NCI-H1436 (cell line): ENCODE results near the gene ONECUT3.
A peak's percentile ranks its signal among the peaks of the same experiment; 100 is the strongest.

Experiments used
- DNase-seq: peaks from one replicate; lab custom pipeline; 2025; lab: John Stamatoyannopoulos, UW

Gene ONECUT3

DNA sequence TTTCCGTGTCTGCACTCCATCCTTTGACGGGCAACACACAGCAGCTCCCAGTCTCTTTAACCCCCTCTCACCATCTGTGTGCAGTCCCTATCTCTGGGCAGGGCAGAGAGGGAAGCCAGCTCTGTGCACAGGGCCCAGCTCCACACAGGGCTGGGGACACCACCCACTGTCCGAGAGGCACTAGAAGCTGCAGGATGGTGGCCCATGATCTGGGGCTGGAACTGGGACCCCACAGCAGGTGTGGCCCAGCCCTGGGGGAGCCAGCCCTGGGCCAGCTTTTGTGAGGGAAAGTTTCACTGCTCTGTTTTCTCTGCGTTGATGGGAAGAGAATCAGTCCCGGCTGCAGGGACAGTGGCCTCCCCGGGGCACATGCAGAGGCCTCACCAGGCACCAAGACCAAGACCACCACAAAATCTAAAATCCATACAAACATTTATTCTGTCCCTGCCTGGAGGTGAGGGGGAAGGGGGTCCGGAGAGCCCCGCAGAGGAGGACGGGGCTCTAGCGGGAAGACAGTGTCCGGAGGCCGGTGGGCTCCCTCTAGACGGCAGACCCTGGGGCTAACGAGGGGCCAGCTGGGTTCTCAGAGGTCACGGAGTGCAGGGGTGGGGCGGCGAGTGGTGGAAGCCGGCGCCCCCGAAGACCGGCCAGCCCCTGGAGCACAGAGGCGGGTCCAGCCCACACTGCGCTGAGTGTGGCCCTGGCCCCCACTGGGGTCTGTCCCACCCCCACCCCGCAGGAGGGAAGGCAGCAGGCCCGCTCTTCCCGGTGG is 61.7 kb downstream of the ONECUT3 start:
- no peak for DNase-seq

DNA sequence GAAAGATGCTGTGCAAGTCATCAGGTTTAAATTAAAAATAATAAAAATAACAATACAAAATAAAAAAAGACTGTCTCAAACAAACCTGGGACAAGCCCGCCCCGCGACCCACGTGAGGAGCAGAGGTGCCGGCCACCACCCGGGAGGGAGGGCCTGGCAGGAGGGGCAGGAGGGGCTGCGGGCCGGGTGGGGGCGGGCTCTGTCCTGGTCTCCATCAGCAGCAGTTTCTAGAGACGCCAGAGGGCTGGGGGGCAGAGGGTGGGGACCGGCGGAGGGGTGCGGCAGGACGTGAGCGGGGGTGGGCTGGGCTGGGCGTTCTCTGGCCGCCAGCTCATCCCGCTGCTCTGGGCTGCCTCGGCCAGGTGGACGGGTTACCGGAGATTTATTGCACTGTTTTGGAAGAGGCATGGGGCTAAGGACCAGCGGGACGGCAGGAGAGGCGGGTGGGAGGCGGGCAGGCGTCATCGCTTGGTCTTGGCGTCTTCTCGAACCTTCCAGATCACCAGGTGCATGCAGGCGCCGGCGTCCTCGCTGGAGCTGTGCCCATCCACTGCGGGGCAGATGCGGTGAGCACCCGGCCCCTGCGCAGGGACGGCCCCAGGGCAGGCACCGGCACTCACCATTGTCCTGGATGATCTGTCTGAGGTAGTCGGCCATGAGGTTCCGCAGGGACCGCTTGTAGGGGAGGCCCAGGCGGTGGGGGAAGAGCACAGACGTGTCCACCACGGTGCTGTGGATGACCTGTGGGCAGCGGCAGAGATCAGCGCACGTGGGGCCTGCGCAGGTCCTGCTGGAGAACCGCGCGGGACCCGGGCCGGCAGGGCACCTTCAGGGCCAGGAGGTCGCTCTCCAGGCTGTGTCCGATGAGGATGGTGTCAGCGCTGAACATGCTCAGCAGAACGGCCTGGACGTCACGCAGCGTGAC is 62.6 kb downstream of the ONECUT3 start:
- DNase-seq, result no peak

DNA sequence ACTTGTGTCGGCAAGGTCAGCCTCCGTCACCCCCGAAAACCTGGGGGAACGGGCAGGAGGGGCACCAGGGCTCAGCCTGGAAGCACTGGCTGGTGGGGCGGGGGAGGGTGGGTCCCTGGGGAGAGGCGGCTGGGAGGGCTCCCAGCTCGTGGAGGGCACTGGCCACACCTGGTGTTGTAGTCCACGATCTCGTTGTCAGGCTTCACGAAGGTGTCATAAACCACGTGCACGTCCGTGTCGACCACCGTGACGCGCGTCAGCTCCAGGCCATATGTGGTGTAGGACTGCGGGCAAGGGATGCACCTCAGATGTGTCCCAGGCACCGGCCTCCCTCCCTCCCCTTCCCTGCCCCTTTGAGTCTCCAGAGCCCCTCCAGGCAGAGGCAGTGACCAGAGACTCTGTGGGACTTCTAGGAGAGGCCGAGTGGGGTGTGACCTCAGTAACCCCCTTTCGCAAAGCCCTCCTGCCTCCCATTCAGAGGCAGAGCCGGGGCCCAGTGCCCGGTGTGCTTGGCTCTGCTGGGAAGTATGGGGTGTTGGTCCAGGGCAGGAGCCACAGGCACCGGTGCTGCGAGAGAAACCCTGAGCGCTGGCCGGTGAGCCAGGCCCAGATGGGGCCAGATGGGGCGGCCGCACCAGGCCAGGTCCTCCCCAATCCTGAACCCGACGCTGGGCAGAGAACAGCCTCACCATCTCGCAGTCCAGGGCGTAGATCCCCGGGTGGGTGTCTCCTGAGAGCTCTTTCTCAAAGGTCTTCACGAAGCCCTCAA is 63.4 kb downstream of the ONECUT3 start:
- no peak for DNase-seq

DNA sequence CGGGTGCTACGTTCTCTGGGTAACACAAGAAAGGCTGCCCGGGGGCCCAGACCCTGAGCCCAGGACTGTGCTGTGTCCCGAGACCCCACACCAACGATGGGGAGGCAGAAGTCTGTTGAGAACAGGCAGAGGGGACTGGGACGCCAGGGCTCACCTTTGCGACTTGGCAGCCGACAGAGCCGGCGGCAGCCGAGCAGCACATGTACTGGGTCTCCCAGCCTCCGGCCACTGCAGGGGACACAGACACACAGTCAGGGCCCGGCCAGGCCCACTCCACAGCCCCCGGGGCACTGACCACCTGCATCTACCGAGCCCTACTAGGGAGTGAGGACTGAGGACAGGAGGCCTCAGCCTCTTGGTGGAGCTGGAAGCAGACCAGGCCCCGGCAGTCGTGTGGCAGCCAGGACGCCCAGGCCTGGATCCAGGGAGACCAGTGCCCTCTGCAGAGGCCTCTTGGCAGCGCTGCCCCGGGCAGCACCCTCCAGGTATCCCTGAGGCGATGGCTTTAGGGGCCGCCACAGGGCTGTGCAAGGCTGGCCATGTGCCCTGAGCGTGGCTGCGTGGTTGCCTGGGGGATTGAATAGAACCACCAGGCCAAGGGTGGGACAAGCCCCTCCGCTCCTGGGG is 64.4 kb downstream of the ONECUT3 start:
- DNase-seq, result no peak

DNA sequence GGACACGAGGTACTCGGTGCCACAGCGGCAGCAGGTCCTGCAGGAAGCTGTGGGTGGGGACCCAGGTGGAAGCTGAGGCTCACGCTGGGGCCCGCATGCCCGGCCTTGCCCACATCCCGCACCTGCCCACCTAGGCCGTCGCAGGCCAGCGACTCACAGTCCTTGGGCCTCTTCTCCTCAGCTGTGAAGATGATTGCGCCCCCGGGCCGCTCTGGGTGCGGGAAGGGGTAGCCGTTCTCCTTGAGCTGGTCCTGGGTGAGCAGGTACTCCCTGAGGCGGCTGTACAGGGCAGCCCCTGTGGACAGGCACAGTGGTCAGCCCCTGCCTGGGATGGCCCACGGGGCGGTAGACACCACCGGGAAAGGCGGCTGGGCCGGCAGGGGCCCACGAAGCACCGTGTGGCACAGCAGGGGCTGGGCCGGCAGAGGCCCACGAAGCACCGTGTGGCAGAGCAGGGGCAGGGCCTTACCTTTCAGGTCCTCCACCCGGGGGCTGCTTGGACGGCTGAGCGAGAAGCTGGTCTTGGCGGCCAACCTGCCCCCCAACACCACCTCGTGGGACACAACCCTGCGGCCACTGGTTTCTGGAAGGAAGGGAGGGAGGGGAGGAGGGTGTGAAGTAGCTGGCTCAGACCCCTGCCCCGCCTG is 65.4 kb downstream of the ONECUT3 start:
- no peak for DNase-seq

DNA sequence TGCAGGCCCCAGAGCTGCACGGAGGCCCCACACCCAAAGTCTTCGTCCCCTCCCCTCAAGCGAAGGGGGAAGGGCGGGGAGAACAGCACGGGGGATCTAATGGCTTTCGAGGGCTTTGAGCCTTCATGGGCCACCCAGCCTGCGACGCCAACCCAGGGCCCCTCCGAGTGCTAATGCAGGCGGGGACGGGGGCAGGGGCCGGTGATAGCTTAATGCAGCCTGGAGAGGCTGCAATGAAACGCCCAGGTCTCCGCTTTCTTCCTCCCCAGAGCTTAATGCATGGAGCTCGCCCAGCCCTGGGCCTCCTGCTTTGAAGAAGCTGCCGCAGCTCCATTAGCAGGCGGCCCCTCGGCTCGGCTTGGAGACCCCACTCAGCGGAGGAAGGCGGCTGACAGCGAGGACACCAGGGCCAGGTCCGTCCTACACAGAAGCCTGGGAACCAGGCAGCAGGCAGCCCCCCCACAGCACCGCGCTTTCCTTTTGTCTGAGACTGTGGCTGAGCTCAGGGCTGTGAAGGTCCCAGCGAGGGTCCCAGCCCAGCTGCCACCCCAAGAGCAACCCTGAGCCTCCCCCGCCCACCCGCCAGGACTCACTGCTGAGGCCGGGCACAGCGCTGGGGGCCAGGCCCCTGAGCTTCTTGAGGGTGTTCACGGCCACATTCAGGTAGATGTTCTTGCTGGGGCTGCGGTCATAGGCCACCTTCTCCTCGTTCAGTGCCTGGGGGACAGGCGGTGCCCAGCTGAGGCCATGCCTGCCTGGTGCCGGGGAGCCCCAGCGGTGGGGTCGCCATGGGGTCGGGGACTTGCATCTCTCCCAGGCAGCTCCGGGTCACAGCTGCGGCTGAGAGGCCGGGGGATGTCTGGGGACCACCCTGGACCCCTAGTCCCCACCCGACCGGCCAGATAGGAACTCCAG is 66.3 kb downstream of the ONECUT3 start:
- no peak for DNase-seq

DNA sequence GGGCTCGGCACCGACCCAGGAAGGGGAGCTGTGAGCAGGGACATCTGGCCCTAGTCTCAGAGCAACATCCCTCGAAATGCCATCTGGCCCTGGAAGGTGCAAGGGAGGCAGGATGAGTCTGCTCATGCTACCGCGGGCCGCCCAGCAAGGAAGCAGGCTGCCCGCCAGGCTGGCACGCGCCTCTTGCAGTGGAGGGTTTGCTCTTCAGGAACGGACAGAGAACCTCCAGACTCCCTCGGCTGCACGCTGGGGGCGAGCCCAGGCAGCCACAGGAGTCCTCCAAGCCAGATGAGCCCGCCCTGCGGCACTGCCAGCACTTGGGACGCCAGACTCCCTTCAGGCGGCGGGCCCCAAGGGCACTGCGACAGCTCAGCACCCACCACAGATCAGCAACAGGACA is 68.9 kb downstream of the ONECUT3 start:
- no peak for DNase-seq

DNA sequence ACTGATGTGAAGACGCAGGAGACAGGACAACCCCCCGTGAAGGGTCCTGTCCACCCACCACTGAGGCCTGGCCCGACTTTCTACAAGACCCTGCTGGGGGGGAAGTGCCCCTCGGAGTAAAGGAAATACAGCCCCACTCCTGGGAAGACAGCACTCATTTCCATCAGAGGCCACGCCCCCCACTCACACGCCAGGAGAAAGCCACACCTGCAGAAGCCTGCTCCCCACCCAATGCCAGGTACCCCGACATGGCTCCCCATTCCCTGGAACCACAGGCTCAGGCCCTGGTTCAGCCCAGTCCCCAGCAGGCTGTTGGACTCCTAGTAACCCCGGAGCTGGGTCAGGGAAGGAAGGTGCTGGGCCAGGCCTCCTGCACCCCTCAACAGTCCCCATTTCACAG is 69.7 kb downstream of the ONECUT3 start:
- DNase-seq, result no peak

DNA sequence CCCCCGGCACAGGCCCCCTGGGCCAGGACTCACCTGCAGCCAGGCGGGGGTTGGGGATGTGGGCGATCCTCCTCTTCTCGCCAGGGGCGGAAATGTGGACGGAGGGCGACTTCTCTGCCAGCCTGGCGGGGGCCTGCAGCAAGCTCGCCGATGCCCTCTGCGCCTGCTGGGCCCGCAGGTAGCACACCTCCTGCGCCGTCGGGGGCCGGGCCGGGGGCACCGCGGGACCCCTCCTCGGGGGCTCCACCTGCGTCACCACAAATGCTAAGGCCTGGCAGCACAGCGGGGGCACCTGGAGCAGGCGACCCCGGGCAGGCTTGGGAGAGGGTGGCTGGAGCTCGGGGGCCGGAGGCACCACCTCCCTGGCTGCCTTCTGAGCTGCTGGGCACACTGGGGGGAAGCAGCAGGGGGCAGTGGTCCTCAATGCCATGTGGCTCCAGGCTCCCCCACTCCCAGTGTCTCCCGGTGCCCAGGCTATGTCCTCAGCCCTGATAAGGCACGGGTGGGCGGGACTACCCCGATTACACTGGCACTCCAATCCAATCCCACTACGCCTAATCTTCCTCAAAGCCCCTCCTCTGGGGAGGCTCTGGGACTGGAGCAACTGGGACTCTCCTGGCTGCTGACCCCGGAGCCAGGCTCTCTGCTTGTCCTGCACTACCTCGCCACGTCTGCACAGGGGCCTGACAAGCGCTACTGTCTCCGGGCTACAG is 70.4 kb downstream of the ONECUT3 start:
- no peak for DNase-seq

DNA sequence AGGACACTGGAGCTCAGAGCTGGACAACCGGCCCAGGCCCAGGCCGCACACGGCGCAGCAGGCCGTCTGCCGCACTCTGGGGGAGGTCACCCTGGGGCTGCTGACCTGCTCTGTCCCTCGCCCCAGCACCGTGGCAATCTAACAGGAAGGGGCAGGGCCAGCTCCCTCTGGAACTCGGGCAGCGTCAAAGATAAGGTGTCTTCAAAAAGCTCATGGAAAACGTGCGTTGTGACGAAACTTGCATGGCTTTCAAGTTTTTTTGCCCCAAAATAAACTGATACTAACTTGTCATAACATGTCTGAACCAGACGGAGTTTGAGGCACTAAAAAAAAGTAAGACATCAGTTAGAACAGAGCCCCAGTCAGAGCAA is 70.9 kb downstream of the ONECUT3 start:
- no peak for DNase-seq

DNA sequence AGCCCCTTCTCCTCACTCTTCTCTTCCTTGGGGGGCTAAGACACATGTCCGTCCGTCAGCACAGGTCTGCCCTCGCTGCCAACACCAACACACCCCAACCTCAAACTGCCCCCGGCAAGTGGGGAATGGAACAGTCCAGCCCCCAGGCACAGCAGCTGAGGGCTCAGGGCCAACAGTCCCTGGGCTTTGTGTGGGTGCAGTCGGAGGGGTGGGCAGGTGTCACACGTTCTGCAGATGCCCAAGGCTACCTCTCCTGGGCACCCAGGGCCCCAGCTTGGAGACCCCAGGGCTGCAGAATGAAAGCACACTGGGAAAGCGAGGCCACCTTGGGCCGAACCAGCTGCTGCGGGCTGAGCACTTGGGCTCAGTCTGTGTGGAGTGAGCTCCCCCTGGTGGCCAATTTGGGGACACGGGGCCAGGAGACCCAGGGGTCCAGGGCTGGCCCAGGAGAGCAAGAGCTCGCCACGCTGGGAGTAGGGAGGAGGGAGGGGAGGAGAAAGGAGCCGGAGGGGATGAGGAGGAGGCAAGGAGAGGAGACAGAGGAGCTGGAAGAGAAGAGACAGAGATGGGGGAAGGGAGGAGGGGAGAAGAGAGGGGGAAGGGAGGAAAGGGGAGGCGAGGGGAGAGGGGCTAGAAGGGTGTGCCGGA is 72.7 kb downstream of the ONECUT3 start:
- peak; percentile 67 for DNase-seq

DNA sequence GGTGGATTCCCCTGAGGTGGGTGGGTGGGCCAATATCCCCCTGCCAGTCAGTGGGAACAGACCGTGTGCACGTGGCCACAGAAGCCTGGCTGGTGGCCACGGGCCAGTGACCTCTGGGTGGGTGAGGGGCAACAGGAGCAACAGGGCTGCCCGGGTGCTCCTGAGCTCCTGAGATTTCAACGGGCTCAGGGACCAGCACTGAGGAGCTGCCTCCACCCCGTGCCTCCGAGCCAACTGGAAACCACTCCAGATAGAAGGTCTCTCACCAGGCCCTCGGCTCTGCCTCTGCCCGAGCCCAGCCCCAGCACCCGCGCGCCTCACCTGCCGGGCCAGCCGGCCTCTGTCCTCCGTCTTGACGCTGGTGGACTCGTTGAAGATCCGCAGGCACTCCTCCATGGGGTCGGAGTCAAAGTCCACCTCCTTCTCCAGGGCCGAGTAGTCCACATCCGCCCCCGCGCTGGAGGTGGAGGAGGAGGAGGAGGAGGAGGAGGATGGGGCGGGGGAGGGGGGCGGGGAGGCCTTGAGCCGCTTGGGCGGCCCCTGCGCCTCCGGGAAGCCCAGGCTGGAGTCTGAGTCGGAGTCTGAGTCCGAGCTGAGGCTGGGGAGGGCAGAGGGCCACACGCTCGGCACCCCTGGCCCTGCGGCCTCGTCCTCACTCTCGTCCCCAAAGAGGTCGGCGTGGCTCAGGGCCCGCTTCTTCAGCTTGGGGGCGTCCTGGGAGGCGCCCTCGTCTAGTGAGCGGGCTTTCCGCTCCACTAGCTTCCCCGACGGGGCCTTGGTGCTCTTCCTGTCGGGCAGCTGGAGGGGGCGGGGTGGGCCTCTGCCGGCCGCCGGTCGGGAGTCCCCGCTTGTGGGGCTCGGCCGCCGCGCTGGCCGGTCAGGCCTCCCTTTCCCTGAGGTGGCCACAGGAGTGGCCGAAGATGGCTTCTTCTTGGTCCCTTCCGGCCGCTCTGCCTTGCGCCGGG is 73.5 kb downstream of the ONECUT3 start:
- DNase-seq, result no peak

DNA sequence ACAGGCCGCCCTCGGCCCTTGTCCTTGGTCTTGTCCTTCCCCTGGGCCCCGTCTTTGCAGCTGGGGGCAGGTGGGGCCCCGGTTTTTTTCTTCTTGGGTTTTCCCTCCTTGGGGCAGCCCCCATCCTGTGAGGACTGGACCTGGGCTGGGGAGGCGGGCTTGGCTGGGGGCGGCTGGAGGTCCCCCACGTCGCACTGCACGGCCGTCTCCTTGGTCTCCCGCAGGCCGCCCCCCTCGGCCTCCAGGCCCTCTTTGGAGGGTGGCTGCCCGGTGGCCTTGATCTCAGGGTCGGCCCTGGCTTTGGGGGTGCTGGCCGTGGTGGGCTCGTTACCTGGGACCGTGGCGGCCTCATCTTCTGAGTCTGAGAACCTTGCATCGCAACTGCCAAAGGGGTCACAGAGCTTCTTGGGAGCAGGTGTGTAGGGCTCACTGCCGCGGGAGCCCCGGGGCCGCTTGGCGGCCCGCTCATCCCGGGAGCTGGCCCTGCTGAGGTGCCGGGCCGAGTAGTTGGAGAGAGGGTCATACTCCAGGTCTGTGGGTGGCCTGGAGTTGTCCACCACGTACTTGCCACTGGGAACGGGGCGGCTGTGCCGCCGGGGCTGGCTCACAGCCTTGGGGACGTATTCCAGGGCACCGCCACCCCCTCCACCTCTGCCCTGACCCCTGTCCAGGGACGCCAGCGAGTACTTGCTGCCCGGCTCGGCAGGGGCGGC is 74.4 kb downstream of the ONECUT3 start:
- DNase-seq, result no peak

DNA sequence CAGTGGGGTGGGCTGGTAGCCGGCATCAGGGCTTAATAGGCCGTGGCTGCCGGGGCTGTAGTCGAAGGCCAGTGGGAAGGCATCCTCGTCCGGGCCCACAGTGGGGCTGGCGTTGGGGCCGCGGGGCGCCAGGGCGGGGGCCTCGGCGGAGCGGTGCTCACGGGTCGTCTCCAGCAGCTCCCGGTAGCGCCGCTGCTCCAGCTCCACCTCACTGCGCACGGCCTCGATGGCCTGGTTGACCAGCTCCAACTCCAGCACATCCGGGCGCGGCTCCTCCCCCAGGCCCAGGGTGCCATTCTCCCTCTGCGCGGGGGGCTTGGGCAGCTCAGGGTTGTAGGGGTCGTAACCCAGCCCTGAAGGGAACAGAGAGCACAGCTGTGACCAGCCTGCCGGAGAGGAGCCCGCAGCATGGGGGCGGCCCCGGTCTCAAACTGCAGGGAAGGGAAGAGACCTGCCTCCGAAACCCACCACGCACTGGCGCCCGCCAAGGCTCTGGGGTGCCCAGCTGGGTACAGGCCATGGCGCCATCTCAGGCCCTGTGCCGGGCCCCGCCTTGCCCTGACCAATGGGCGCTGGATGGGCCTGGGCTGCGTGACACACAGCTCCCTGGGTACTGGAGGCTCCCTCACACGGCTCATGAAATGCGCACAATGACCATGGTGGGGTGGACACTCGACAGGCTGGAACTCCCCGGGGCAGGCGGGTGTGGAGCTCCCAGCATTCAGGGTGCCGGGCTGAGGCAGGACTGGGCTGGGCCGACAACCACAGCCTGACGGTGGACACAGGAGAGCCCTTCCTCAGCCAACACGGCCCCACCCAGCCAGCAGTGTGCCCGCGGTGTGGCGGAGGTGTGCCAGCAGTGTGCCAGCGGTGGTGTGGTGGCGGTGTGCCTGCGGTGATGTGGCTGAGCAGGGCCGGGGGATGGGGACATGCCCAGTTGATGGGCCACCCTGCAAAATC is 75.3 kb downstream of the ONECUT3 start:
- DNase-seq, result no peak

DNA sequence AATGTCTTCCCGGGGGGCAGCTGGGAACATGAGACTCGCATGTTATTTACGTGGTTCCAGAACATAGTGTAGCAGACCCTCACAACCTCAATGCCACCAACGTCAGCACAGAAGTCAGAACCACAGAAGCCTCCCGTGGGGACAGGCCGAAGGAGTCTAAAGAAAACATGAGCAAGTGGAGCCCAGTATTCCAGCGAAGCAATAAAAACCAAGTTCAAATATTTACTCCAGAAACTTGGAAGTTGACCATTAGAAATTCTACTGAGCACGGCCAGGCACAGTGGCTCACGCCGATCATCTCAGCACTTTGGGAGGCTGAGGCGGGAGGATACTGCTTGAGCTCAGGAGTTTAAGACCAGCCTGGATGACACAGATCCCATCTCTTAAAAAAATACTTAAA is 76.7 kb downstream of the ONECUT3 start:
- DNase-seq, result no peak

DNA sequence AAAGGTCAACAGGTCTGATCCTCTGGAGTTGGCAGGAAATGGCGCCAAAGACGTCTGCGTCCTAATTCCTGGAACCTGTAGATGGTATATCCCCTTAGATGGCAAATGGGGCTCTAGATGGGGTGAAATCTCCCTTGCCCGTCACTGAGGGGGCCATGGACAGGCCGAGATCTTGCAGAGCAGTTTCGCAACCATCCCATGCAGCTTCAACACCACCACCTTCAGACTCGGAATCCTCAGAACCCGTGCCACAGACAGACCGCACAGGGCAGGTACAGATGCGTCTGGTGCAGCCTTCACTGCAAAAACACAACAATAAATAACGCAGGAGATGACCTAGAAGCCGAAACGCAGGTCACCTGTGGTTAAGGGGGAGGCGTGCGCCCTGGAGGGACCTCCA is 77.3 kb downstream of the ONECUT3 start:
- DNase-seq, result no peak
